Adrenal gland (tissue), 5 donors: ENCODE results near the gene C21orf58.

Source experiments
- POLR2A ChIP-seq, 2 donors: fragments of 450-650 bp; IDR thresholded peaks; one replicate each; pipeline ENCODE4 v1.6.1; 2017; ENCODE audit warnings: antibody characterized with exemption in 2 of 2, mild to moderate bottlenecking in 2 of 2, moderate library complexity in 1 of 2
- TF ChIP-seq, protein P1 (sequence below), 6 experiments: fragments of 450-650 bp in 4 of 6; fragments of 200-600 bp in 2 of 6; sonication (generic) in 1 of 6; IDR thresholded peaks; 1 replicate in 5 of 6; 2 replicates in 1 of 6; pipeline versions ENCODE4 v1.5.1 to v1.8.0; 2016 to 2021; ENCODE audit warnings: antibody characterized with exemption in 6 of 6, mild to moderate bottlenecking in 2 of 6, moderate library complexity in 1 of 6
- donor health status: DM: no; HTN: no; CAD: no.

DNA sequence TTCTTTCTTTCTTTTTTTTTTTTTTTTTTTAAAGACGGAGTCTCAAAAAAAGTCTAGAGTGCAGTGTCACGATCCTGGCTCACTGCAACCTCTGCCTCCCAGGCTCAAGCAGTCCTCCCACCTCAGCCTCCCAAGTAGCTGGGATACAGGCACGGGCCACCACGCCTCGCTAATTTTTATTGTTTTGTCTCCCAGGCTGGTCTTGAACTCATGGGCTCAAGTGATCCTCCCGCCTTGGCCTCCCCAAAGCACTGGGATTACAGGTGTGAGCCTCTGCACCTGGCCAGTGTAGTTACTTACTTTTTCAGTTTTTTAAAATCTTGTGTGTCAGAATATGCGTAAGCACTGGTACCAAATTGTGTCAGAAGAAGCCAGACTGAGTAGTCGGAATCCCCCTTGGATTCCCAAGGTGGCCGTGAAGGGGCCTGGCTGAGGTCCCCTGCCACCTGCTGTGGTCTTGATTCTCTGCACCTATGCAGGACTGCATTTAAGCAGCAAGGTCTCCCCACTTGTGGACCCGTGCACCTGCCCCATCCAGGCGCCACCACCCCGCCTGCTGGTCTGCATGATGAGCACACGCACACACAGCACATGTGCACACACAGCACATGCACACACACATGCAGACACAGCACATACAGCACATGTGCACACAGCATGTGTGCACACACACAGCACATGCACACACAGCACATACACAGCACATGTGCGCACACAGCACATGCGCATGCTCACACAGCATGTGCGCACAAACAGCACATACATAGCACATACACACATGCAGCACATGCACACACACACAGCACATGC lies 47.7 kb upstream of the C21orf58 start:
- TF ChIP-seq, protein P1, sequence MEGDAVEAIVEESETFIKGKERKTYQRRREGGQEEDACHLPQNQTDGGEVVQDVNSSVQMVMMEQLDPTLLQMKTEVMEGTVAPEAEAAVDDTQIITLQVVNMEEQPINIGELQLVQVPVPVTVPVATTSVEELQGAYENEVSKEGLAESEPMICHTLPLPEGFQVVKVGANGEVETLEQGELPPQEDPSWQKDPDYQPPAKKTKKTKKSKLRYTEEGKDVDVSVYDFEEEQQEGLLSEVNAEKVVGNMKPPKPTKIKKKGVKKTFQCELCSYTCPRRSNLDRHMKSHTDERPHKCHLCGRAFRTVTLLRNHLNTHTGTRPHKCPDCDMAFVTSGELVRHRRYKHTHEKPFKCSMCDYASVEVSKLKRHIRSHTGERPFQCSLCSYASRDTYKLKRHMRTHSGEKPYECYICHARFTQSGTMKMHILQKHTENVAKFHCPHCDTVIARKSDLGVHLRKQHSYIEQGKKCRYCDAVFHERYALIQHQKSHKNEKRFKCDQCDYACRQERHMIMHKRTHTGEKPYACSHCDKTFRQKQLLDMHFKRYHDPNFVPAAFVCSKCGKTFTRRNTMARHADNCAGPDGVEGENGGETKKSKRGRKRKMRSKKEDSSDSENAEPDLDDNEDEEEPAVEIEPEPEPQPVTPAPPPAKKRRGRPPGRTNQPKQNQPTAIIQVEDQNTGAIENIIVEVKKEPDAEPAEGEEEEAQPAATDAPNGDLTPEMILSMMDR (IDR thresholded peaks at IDR 0.05) = no peak
- TF ChIP-seq POLR2A (IDR thresholded peaks at IDR 0.05) = no peak
